Heart right ventricle (tissue), 16 donors: ENCODE results near the gene UBE2O. TPM values are rescaled to one million over a fixed set of nuclear protein-coding genes. Genes with fewer than 3 reads are reported as not detected.
A peak's percentile ranks its signal among the peaks of the same experiment; 100 is the strongest.

Experiments
- ATAC-seq, 8 donors: fragments of 200-7000 bp; cut with Tn5 transposase; one replicate each; pipeline ENCODE4 v1.9.1; 2020; ENCODE audit warnings: mild to moderate bottlenecking in 8 of 8, moderate library complexity in 8 of 8, moderate number of reproducible peaks in 1 of 8
- DNase-seq, 2 donors: peaks; one replicate each; pipeline ENCODE4 v3.0.0-alpha.2; 2020
- H3K27ac ChIP-seq, 10 donors: fragments of 200-600 bp; sonication (generic) in 2 of 10; one replicate each; pipeline versions ENCODE4 v1.5.0 to v1.8.0; 2020 to 2022; ENCODE audit warnings: mild to moderate bottlenecking in 3 of 10
- H3K27me3 ChIP-seq, 7 donors: fragments of 200-600 bp; one replicate each; pipeline ENCODE4 v1.8.0; 2021 to 2022; ENCODE audit warnings: mild to moderate bottlenecking in 2 of 7
- H3K36me3 ChIP-seq, 9 donors: fragments of 200-600 bp; sonication (generic) in 1 of 9; one replicate each; pipeline versions ENCODE4 v1.5.0 to v1.8.0; 2020 to 2022; ENCODE audit warnings: mild to moderate bottlenecking in 2 of 9
- H3K4me1 ChIP-seq, 9 donors: fragments of 200-600 bp; sonication (generic) in 1 of 9; one replicate each; pipeline versions ENCODE4 v1.5.0 to v1.8.0; 2020 to 2022; ENCODE audit warnings: mild to moderate bottlenecking in 4 of 9
- H3K4me3 ChIP-seq, 10 donors: fragments of 200-600 bp; sonication (generic) in 2 of 10; one replicate each; pipeline versions ENCODE4 v1.5.0 to v1.8.0; 2020 to 2022; ENCODE audit warnings: mild to moderate bottlenecking in 7 of 10, moderate library complexity in 2 of 10
- H3K9me3 ChIP-seq, 11 donors: fragments of 200-600 bp in 10 of 11; sonication (generic) in 2 of 11; one replicate each; pipeline versions ENCODE4 v1.5.0 to v1.8.0; 2013 to 2022; ENCODE audit warnings: mild to moderate bottlenecking in 2 of 11, control low read depth in 1 of 11, moderate library complexity in 1 of 11
- WGBS, 2 donors: extraction: QIAGEN DNeasy Blood & Tissue Kit; methylation state at CpG; one replicate each; pipeline ENCODE4 v1.1.7; 2013; ENCODE audit warnings: inconsistent platforms in 1 of 2; 5-methylcytosine and 5-hydroxymethylcytosine counted together
- intact Hi-C, 10 donors: fragments of 100-400 bp; cut with DNase I; formaldehyde crosslinking; loops; one replicate each; pipeline versions ENCODE4 v1.11.1 to v1.14.2; 2022
- polyA plus RNA-seq, 2 donors: library from polyadenylated mRNA; stranded (reverse); fragments of 200-250 nt; gene quantifications; one replicate each; pipeline ENCODE4 v1.2.3, GENCODE V29; 2013
- total RNA-seq, 10 donors: library from RNA; stranded (reverse); fragmentation: NEBNext Ultra II Directional in 3 of 10; extraction: Animal tissue kit (Norgen Biotek cat#: 25700) in 3 of 10; gene quantifications; one replicate each; pipeline versions ENCODE4 v1.2.1 to v1.2.4, GENCODE V29; 2021 to 2023
- TF ChIP-seq, protein P1 (sequence below), 9 donors: fragments of 200-600 bp; sonication (generic) in 2 of 9; IDR thresholded peaks; one replicate each; pipeline versions ENCODE4 v1.5.0 to v1.8.0; 2021 to 2022; ENCODE audit warnings: antibody characterized with exemption in 9 of 9, mild to moderate bottlenecking in 5 of 9, moderate library complexity in 1 of 9
- donor health status: Arrhythmogenic right ventricular cardiomyopathy.
- donor health status: ischemic (EF 13 %, LVEDD 7.1; RV severe dilation, severe dysfunction).
- donor health status: healthy with polysubstance abuse.
- donor health status: DM: no; HTN: yes; CAD: no.
- donor health status: DM: no; HTN: no; CAD: no.
- donor health status: ischemic (EF 25% LVEDD 6.9; RV normal size, moderate dysfunction).
- donor health status: ischemic (EF 25% LVEDD 5.7; RV mildly dilated, moderate dysfunction).
- donor health status: healthy.
- donor health status: DM: yes; HTN: yes; CAD: no.
- donor health status: Ischemic cardiomyopathy.
- donor health status: ischemic (EF 35%, LVEDD 5.7; RV mildly dilated, moderate dysfunction).
- donor health status: nonischemic (EF 11% LVEDD 7.7; RV severe dilation, severe dysfunction).
- donor health status: DM: yes; HTN: yes; CAD: no.
- donor health status: PGD.
- donor health status: ischemic (EF 29% LVEDD 5.4; RV normal size, mild dysfunction).
- donor health status: nonischemic (EF 23%, LVEDD 6.1; RV moderate dilation, normal function).

Gene UBE2O
- total and polyA plus RNA-seq, 12 donors: 9.1 to 39.0 (median 34.3) TPM

DNA sequence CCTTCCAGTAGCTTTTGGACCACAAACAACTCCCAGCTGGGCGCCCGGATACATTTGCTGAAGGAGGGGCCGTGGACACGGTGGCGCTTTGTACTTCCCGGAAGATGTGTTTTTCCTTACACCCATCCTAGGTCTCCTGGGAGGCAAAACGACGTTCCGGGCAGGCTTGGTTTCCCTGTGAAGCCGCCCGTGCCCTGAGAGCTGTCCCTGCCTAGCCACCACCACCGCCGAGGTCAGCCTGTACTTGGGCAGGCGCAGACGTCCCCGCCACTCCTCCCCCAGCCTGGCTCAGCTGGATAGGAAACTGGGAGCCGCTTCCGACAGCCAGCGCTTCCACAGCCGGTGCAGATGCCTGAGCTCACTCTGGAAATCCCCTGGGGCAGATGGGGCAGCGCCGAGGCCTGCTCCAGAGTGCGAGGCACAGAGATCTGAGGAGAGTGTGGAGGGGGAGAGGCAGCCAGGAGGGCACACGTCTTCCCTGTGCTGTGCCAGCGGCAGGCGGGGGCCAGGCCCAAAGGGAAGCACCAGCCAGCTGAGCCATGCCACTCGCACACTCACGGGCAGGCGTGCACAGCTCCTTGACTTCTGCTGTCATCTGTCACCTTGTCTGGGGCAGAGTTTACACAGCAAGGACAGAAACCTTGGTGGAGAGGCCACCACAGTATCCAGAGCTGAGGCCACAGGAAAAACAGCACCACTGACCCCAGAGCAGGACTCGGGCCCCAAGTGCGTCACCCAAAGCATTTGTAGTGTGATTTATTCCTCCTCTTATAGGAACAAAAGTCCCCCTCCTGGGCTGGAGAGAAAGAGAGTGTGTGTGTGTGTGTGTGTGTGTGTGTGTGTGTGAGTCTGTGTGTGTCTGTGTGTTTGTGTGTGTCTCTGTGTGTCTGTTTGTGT lies 45.3 kb upstream of the UBE2O start:
- peak; percentile 64 to 87 (median 80) for ATAC-seq
- H3K4me1 ChIP-seq: peaks cover 23 to 88% (median 59%) of the 10 kb centered on the region in 9 donors

DNA sequence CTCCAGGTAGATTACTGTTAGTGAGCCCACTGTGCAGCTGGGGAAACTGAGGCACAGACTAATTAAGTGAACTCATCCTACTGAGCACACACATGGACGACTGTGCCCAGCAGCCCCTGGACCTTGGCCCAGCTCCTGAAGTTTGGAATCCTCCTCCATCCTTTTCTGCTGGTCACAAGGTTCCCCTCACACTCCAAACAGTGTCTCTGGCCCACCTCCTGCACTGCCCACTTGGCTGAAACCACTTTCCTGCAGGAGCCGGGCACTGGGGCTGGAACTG lies 44.7 kb upstream of the UBE2O start:
- Histone ChIP-seq H3K27me3 (no peaks in the 10 kb centered on the region), H3K36me3 (no peaks in the 10 kb centered on the region), H3K4me3 (peak overlapping the region in 7 of 10 donors; percentile 2 to 38 (median 30)), H3K9me3 (no peaks in the 10 kb centered on the region), H3K27ac (peak overlapping the region; percentile 87 to 97 (median 94)), H3K4me1 (peaks cover 25 to 88% (median 65%) of the 10 kb centered on the region in 9 donors)
- intact Hi-C loops: no loop called here
- TF ChIP-seq, protein P1, sequence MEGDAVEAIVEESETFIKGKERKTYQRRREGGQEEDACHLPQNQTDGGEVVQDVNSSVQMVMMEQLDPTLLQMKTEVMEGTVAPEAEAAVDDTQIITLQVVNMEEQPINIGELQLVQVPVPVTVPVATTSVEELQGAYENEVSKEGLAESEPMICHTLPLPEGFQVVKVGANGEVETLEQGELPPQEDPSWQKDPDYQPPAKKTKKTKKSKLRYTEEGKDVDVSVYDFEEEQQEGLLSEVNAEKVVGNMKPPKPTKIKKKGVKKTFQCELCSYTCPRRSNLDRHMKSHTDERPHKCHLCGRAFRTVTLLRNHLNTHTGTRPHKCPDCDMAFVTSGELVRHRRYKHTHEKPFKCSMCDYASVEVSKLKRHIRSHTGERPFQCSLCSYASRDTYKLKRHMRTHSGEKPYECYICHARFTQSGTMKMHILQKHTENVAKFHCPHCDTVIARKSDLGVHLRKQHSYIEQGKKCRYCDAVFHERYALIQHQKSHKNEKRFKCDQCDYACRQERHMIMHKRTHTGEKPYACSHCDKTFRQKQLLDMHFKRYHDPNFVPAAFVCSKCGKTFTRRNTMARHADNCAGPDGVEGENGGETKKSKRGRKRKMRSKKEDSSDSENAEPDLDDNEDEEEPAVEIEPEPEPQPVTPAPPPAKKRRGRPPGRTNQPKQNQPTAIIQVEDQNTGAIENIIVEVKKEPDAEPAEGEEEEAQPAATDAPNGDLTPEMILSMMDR (IDR thresholded peaks at IDR 0.05): no peak
- DNase-seq: no peak
- 19 to 33% methylated on average over 2 of the region's 2 CpGs for WGBS, 2 donors
- ATAC-seq: no peak

More for the DNA sequence above, 45.3 kb upstream of the UBE2O start:
- Histone ChIP-seq H3K9me3 (no peaks in the 10 kb centered on the region), H3K36me3 (no peaks in the 10 kb centered on the region), H3K27me3 (no peaks in the 10 kb centered on the region), H3K27ac (peak overlapping the region; percentile 87 to 97 (median 94)), H3K4me3 (peak overlapping the region in 7 of 10 donors; percentile 2 to 38 (median 30))
- intact Hi-C loops: loop anchor here in 1 of 10 donors (2.0 kb wide), 1 partner anchor 13 kb away; no protein-coding TSS in a partner anchor
- WGBS, 2 donors: 15 to 18% methylated on average over 31 of the region's 31 CpGs
- TF ChIP-seq, protein P1 (IDR thresholded peaks at IDR 0.05): no peak
- peak; percentile 87 to 88 for DNase-seq

DNA sequence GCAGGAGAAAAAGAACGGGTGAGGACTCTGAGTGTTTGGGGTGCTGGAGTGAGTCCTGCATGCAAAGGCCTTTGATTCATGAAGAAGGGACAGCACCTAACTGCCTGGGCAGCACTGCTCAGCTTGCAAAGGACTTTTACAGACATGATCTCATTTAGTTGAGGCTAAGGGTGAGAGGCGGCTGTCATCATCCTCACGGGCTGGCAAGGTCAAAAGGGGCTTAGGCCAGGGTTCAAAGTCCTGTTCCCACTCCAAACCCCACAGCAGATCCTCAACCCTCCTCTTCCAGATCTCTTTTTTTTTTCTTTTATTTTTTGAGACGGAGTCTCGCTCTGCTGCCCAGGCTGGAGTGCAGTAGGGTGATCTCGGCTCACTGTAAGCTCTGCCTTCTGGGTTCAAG lies 43.5 kb upstream of the UBE2O start:
- H3K36me3 ChIP-seq: no peaks in the 10 kb centered on the region
- no peaks in the 10 kb centered on the region for H3K27me3 ChIP-seq
- WGBS, 2 donors: 90 to 94% methylated on average over 6 of the region's 6 CpGs
- H3K4me3 ChIP-seq: no peak overlapping the region
- DNase-seq (no peak), ATAC-seq (no peak)
- H3K27ac ChIP-seq: peak overlapping the region in 3 of 10 donors; percentile 2 to 96 (median 7)
- intact Hi-C loops: no loop called here
- TF ChIP-seq, protein P1 (IDR thresholded peaks at IDR 0.05): no peak
- peaks cover 27 to 88% (median 68%) of the 10 kb centered on the region in 9 donors for H3K4me1 ChIP-seq
- H3K9me3 ChIP-seq: no peaks in the 10 kb centered on the region

DNA sequence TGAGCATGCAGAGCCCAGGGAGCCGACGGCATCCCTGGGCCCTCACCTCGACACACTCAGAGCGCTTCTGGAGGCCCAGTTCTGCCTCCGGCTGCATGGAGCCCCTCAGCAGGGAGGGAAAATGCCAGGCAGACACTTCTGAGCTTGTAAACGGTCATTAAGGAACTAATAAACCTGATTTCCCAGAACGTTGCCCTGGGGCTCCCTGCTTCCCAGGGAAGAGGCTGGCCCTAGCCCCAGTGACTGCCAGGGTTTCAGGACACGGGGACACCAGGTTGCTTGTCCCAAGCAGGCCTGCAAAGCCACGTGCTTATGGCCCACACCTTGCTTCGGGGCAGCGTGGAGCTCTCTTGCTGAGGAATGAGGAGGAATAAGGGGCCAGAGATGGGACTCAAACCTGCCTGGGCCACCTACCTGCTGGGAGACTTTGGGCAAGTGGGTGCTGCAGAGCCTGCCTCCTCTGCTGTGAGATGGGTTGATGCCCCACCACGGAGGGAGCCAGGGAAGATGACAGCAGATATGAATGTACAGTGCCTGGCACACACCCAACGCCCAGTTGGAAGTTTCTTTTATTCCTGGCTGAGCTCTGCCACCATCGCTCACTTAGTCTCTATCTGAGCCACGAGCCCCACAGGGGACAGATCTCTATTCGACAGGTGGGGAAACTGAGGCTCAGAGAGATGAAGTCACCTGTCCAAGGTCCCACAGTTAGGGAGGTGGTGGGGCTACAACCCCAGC lies 42.9 kb upstream of the UBE2O start:
- Histone ChIP-seq H3K27ac (peak overlapping the region in 4 of 10 donors; percentile 2 to 96 (median 8)), H3K9me3 (no peaks in the 10 kb centered on the region), H3K4me1 (peaks cover 27 to 94% (median 73%) of the 10 kb centered on the region in 9 donors), H3K4me3 (no peak overlapping the region), H3K27me3 (no peaks in the 10 kb centered on the region), H3K36me3 (no peaks in the 10 kb centered on the region)
- ATAC-seq (no peak), DNase-seq (peak in 1 of 2 donors; percentile 9)
- intact Hi-C loops: no loop called here
- TF ChIP-seq, protein P1 (IDR thresholded peaks at IDR 0.05): no peak
- WGBS, 2 donors: 80 to 84% methylated on average over 16 of the region's 16 CpGs
